Measurements from ENCODE around the gene TSFM. TPM values are rescaled to one million over a fixed set of nuclear protein-coding genes. Genes with fewer than 3 reads are reported as not detected.

The TSFM gene
- total and polyA plus RNA-seq, 9 of the 15 experiments (the other 6 are each of a cell fraction or from before 2014, with no cell fraction given), result 44.6 to 198 (median 60.2) TPM

GRCh38 chr12:57755454-57756372 is 26.9 kb upstream of the TSFM start (continued):
- TF ChIP-seq VEZF1 (CRISPR knock-in tag; IDR thresholded peaks at IDR 0.05) (peak; percentile 75), MGA (IDR thresholded peaks at IDR 0.05) (no peak), NUFIP1 (IDR thresholded peaks at IDR 0.05; ENCODE audit: partially characterized antibody) (no peak), HES1 (IDR thresholded peaks at IDR 0.05; ENCODE audit: low read depth) (no peak), ZNF444 (CRISPR knock-in tag; IDR thresholded peaks at IDR 0.05) (no peak), E2F8 (IDR thresholded peaks at IDR 0.05; ENCODE audit: low read depth, partially characterized antibody) (no peak), TEAD2 (tag; IDR thresholded peaks at IDR 0.05) (no peak)

Measured in K562 (cell line).